Keratinocyte (primary cell): ENCODE results near the gene WDR70. TPM values are rescaled to one million over a fixed set of nuclear protein-coding genes. Genes with fewer than 3 reads are reported as not detected.
"Not testable (repeated sequence)": the region's sequence is repeated elsewhere in the genome, so short reads cannot be mapped to it uniquely, and the experiment has no call there.

Experiments used
- DNase-seq: peaks from one replicate; pipeline ENCODE4 v3.0.0-alpha.2; 2011; ENCODE audit warnings: low read depth, missing footprints, low spot score
- FAIRE-seq: peaks from 2 replicates; lab custom pipeline; 2011; peaks lifted over from hg19 to GRCh38; lab: Jason Lieb, UNC
- H2AFZ ChIP-seq: 2 replicates; pipeline ENCODE4 v1.6.0; 2012; ENCODE audit warnings: low read length, control low read depth, inconsistent platforms; ENCODE audit not compliant: control insufficient read depth
- H3K27ac ChIP-seq: 2 replicates; pipeline ENCODE4 v1.5.1; 2011; ENCODE audit warnings: low read length; ENCODE audit not compliant: control insufficient read depth, insufficient read depth
- H3K27me3 ChIP-seq: 3 replicates; pipeline ENCODE4 v1.6.0; 2011; ENCODE audit warnings: low read length; ENCODE audit not compliant: control insufficient read depth, insufficient read depth; ENCODE audit errors: extremely low read depth
- H3K36me3 ChIP-seq, 2 experiments: 2 replicates in 1 of 2; 3 replicates in 1 of 2; pipeline ENCODE4 v1.5.1; 2011; ENCODE audit warnings: low read length in 2 of 2, mild to moderate bottlenecking in 1 of 2; ENCODE audit not compliant: control insufficient read depth in 2 of 2, insufficient read depth in 2 of 2; ENCODE audit errors: extremely low read depth in 1 of 2
- H3K4me1 ChIP-seq: 3 replicates; pipeline ENCODE4 v1.5.1; 2011; ENCODE audit warnings: low read length; ENCODE audit not compliant: control insufficient read depth, insufficient read depth; ENCODE audit errors: extremely low read depth
- H3K4me2 ChIP-seq: 3 replicates; pipeline ENCODE4 v1.6.0; 2011; ENCODE audit warnings: low read depth, low read length; ENCODE audit not compliant: control insufficient read depth, insufficient read depth; ENCODE audit errors: extremely low read depth
- H3K4me3 ChIP-seq, 3 experiments: fragments of 200-600 bp in 1 of 3; sonication (generic) in 1 of 3; 2 replicates in 2 of 3; 3 replicates in 1 of 3; pipeline ENCODE4 v1.5.1; 2011 to 2016; ENCODE audit warnings: low read length in 3 of 3, mild to moderate bottlenecking in 3 of 3, control low read depth in 2 of 3, inconsistent platforms in 1 of 3, low read depth in 1 of 3, mixed read lengths in 1 of 3, mixed run types in 1 of 3, moderate library complexity in 1 of 3; ENCODE audit not compliant: control insufficient read depth in 2 of 3, insufficient read depth in 2 of 3; ENCODE audit errors: extremely low read depth in 1 of 3
- H3K79me2 ChIP-seq: 2 replicates; pipeline ENCODE4 v1.6.0; 2012; ENCODE audit warnings: low read length; ENCODE audit not compliant: control insufficient read depth, insufficient read depth
- H3K9ac ChIP-seq: 3 replicates; pipeline ENCODE4 v1.6.0; 2011; ENCODE audit warnings: low read length; ENCODE audit not compliant: control insufficient read depth, insufficient read depth; ENCODE audit errors: extremely low read depth
- H3K9me1 ChIP-seq: 3 replicates; pipeline ENCODE4 v1.6.0; 2011; ENCODE audit warnings: low read length; ENCODE audit not compliant: control insufficient read depth, insufficient read depth; ENCODE audit errors: extremely low read depth
- H3K9me3 ChIP-seq: 2 replicates; pipeline ENCODE4 v1.5.1; 2012; ENCODE audit warnings: low read depth, low read length; ENCODE audit not compliant: control insufficient read depth
- H4K20me1 ChIP-seq: 3 replicates; pipeline ENCODE4 v1.6.0; 2011; ENCODE audit warnings: low read length; ENCODE audit not compliant: control insufficient read depth, insufficient read depth; ENCODE audit errors: extremely low read depth
- EZH2 ChIP-seq: IDR thresholded peaks from one replicate; pipeline ENCODE4 v1.6.1; 2012; ENCODE audit warnings: inconsistent platforms, mild to moderate bottlenecking, low read length, moderate library complexity
- dilution Hi-C: fragments of 300-500 bp; cut with MboI; formaldehyde crosslinking; loops from one replicate; pipeline ENCODE4 v1.7.0; 2020; ENCODE audit warnings: low sequenced_read_pairs; ENCODE audit not compliant: extremely low pct_ligation_motif_present
- polyA plus RNA-seq, 5 experiments: library from polyadenylated mRNA; depleted of rRNA in 3 of 5; stranded (reverse) in 3 of 5; stranded (forward) in 1 of 5; unstranded in 1 of 5; fragments of >200 nt; gene quantifications; 1 replicate in 1 of 5; 2 replicates in 3 of 5; 3 replicates in 1 of 5; pipeline versions ENCODE4 v1.2.1 to v1.2.3, GENCODE V29; 2011 to 2012; ENCODE audit warnings: missing spikeins in 2 of 5, low read depth in 1 of 5, low replicate concordance in 1 of 5
- TF ChIP-seq, protein P1 (sequence below), 3 experiments: IDR thresholded peaks in 1 of 3; conservative IDR thresholded peaks in 1 of 3; optimal IDR thresholded peaks in 1 of 3; 2 replicates in 2 of 3; 3 replicates in 1 of 3; pipeline versions ENCODE3 to v1.5.1; 2011; ENCODE audit warnings: low read length in 3 of 3, mild to moderate bottlenecking in 3 of 3, moderate library complexity in 2 of 3, control low read depth in 1 of 3, inconsistent platforms in 1 of 3; ENCODE audit not compliant: insufficient read depth in 2 of 3; ENCODE audit errors: extremely low read depth in 1 of 3

WDR70 gene
- polyA plus RNA-seq, 1 donor (not counting 4 experiments of a cell fraction or from before 2014, with no cell fraction given) = 25.1 TPM

DNA sequence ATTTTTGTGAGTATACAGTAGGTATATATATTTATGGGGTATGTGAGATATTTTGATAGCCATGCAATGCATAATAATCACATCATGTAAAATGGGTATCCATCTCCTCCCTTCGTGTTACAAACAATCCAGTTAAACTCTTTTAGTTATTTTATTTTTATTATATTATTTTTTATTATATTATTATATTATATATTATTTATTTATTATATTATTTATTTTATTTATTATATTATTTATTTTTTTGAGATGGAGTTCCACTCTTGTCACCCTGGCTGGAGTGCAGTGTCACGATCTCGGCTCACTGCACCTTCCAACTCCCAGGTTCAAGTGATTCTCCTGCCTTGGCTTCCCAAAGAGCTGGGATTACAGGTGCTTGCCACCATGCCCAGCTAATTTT lies 138.6 kb downstream of the WDR70 start:
- no peak overlapping the region for H3K4me3 ChIP-seq
- FAIRE-seq (no peak), DNase-seq (no peak)
- H3K27me3 ChIP-seq = no peaks in the 10 kb centered on the region
- H3K4me2 ChIP-seq = no peak overlapping the region
- H3K9me1 ChIP-seq = no peaks in the 10 kb centered on the region
- no peaks in the 10 kb centered on the region for H3K9me3 ChIP-seq
- H3K36me3 ChIP-seq = no peaks in the 10 kb centered on the region
- no peak overlapping the region for H3K9ac ChIP-seq
- H3K79me2 ChIP-seq = no peaks in the 10 kb centered on the region
- H2AFZ ChIP-seq = no peak overlapping the region
- no peaks in the 10 kb centered on the region for H3K4me1 ChIP-seq
- H4K20me1 ChIP-seq = no peaks in the 10 kb centered on the region
- H3K27ac ChIP-seq = no peak overlapping the region
- TF ChIP-seq, protein P1, sequence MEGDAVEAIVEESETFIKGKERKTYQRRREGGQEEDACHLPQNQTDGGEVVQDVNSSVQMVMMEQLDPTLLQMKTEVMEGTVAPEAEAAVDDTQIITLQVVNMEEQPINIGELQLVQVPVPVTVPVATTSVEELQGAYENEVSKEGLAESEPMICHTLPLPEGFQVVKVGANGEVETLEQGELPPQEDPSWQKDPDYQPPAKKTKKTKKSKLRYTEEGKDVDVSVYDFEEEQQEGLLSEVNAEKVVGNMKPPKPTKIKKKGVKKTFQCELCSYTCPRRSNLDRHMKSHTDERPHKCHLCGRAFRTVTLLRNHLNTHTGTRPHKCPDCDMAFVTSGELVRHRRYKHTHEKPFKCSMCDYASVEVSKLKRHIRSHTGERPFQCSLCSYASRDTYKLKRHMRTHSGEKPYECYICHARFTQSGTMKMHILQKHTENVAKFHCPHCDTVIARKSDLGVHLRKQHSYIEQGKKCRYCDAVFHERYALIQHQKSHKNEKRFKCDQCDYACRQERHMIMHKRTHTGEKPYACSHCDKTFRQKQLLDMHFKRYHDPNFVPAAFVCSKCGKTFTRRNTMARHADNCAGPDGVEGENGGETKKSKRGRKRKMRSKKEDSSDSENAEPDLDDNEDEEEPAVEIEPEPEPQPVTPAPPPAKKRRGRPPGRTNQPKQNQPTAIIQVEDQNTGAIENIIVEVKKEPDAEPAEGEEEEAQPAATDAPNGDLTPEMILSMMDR (optimal IDR thresholded peaks at IDR 0.05 in 1 of 3, IDR thresholded peaks at IDR 0.05 in 1 of 3, conservative IDR thresholded peaks at IDR 0.05 in 1 of 3; ENCODE audit: extremely low read depth in 1 of 3, insufficient read depth in 2 of 3, low read length in 3 of 3) = no peak
- no peak for TF ChIP-seq EZH2
- dilution Hi-C loops = no loop called here

DNA sequence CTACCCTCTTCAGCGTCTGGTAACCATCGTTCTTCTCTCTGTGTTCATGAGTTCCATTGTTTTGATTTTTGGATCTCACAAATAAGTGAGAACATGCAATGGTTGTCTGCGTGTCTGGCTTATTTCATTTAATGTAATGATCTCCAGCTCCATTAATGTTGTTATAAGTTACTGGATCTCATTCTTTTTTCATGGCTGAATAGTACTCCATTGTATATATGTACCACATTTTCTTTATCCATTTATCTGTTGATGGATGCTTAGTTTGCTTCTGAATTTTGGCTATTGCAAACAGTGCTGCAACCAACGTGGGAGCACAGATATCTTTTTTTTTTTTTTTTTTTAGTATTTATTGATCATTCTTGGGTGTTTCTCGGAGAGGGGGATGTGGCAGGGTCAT lies 139.2 kb downstream of the WDR70 start:
- H4K20me1 ChIP-seq, DNase-seq, H3K36me3 ChIP-seq, H3K9ac ChIP-seq, H2AFZ ChIP-seq, H3K9me3 ChIP-seq, dilution Hi-C loops, H3K27me3 ChIP-seq, H3K9me1 ChIP-seq, H3K4me2 ChIP-seq, FAIRE-seq, H3K27ac ChIP-seq, H3K4me1 ChIP-seq, H3K4me3 ChIP-seq, H3K79me2 ChIP-seq: not testable (repeated sequence)

DNA sequence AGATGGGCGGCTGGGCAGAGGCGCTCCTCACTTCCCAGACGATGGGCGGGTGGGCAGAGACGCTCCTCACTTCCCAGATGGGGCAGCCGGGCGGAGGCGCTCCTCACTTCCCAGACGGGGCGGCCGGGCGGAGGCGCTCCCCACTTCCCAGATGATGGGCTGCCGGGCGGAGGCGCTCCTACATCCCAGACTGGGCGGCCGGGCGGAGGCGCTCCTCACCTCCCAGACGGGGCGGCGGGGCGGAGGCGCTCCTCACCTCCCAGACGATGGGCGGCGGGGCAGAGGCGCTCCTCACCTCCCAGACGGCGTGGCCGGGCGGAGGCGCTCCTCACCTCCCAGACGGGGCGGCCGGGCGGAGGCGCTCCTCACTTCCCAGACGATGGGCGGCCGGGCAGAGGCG lies 140.2 kb downstream of the WDR70 start:
- Histone ChIP-seq H3K4me3 (no peak overlapping the region), H3K4me2 (no peak overlapping the region), H3K27ac (no peak overlapping the region), H4K20me1 (no peaks in the 10 kb centered on the region), H3K36me3 (no peaks in the 10 kb centered on the region), H3K9ac (no peak overlapping the region), H3K4me1 (no peaks in the 10 kb centered on the region), H3K27me3 (no peaks in the 10 kb centered on the region), H3K9me1 (no peaks in the 10 kb centered on the region), H2AFZ (no peak overlapping the region), H3K79me2 (no peaks in the 10 kb centered on the region), H3K9me3 (no peaks in the 10 kb centered on the region)
- DNase-seq = no peak
- dilution Hi-C loops = no loop called here
- FAIRE-seq = no peak
- TF ChIP-seq, protein P1 (optimal IDR thresholded peaks at IDR 0.05 in 1 of 3, IDR thresholded peaks at IDR 0.05 in 1 of 3, conservative IDR thresholded peaks at IDR 0.05 in 1 of 3; ENCODE audit: extremely low read depth in 1 of 3, insufficient read depth in 2 of 3, low read length in 3 of 3) = no peak
- TF ChIP-seq EZH2 = no peak
